Ectodermal cell (in vitro differentiated cells): ENCODE results near the gene SLC39A8.

ENCODE experiments used
- H3K27ac ChIP-seq: 2 replicates; pipeline ENCODE4 v1.7.0; 2013; ENCODE audit warnings: mild to moderate bottlenecking, low read depth, low read length; ENCODE audit not compliant: insufficient read depth, poor library complexity, severe bottlenecking
- H3K27me3 ChIP-seq: 2 replicates; pipeline ENCODE4 v1.7.0; 2013; ENCODE audit warnings: mild to moderate bottlenecking, low read length; ENCODE audit not compliant: insufficient read depth, control insufficient read depth, poor library complexity, severe bottlenecking
- H3K36me3 ChIP-seq: one replicate; pipeline ENCODE4 v1.7.0; 2013; ENCODE audit warnings: low read length; ENCODE audit not compliant: control insufficient read depth, insufficient read depth
- H3K4me1 ChIP-seq: one replicate; pipeline ENCODE4 v1.7.0; 2013; ENCODE audit warnings: low read length; ENCODE audit not compliant: control insufficient read depth, insufficient read depth
- H3K4me3 ChIP-seq: 2 replicates; pipeline ENCODE4 v1.7.0; 2013; ENCODE audit warnings: low read depth, low read length, control low read depth; ENCODE audit not compliant: insufficient read depth
- H3K9me3 ChIP-seq: 2 replicates; pipeline ENCODE4 v1.7.0; 2013; ENCODE audit warnings: mild to moderate bottlenecking, low read length, moderate library complexity; ENCODE audit not compliant: control insufficient read depth
- WGBS, 2 experiments: methylation state at CpG; one replicate each; pipeline ENCODE4 v1.1.7; 2013; ENCODE audit warnings: missing lambda C conversion rate in 2 of 2; 5-methylcytosine and 5-hydroxymethylcytosine counted together

Gene SLC39A8

GRCh38 chr4:102341201-102341600 is 4.1 kb downstream of the SLC39A8 start:
- H3K4me3 ChIP-seq: no peak overlapping the region

DNA sequence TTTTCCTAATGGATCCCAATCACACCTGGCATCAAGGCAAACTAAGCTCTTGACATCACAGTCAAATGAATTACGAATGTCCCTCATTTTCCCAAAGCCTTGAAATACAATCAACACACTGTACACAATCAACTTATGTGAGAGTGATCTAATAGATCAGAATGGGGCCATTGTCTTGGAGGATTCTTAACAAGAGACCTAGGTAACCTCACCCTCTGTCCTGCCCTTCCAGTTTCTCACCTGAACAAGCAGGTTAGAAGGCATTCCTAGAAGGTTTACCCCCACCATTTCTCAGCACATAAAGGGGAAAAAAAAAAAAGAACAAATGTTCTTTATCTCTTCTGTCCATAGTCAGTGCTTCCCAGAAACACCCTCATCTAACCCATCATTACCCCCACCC is 6.3 kb downstream of the SLC39A8 start:
- Histone ChIP-seq H3K36me3 (no peaks in the 10 kb centered on the region), H3K27me3 (peaks cover 14% of the 10 kb centered on the region), H3K4me3 (no peak overlapping the region), H3K4me1 (peaks cover 5% of the 10 kb centered on the region), H3K9me3 (no peaks in the 10 kb centered on the region), H3K27ac (no peak overlapping the region)
- 86 to 100% methylated on average over 1 of the region's 1 CpG for WGBS, 2 experiments

More at GRCh38 chr4:102341201-102341600, 4.1 kb downstream of the SLC39A8 start:
- no peaks in the 10 kb centered on the region for H3K9me3 ChIP-seq
- H3K4me1 ChIP-seq: peaks cover 5% of the 10 kb centered on the region
- H3K27ac ChIP-seq: no peak overlapping the region
- peaks cover 23% of the 10 kb centered on the region for H3K27me3 ChIP-seq
- no peaks in the 10 kb centered on the region for H3K36me3 ChIP-seq

GRCh38 chr4:102338405-102338804 is 6.9 kb downstream of the SLC39A8 start:
- 93 to 95% methylated on average over 7 of the region's 8 CpGs for WGBS, 2 experiments
- Histone ChIP-seq H3K4me1 (no peaks in the 10 kb centered on the region), H3K36me3 (no peaks in the 10 kb centered on the region), H3K4me3 (no peak overlapping the region), H3K9me3 (no peaks in the 10 kb centered on the region), H3K27me3 (peaks cover 8% of the 10 kb centered on the region), H3K27ac (no peak overlapping the region)

- no peaks in the 10 kb centered on the region for H3K9me3 ChIP-seq
- 93 to 100% methylated on average over 1 to 2 of the region's 2 CpGs for WGBS, 2 experiments
- no peaks in the 10 kb centered on the region for H3K4me1 ChIP-seq
- no peaks in the 10 kb centered on the region for H3K27me3 ChIP-seq
- H3K36me3 ChIP-seq: no peaks in the 10 kb centered on the region
- H3K27ac ChIP-seq: no peak overlapping the region
- no peak overlapping the region for H3K4me3 ChIP-seq
Measured at GRCh38 chr4:102335616-102336015, 9.7 kb downstream of the SLC39A8 start.

- no peaks in the 10 kb centered on the region for H3K27me3 ChIP-seq
- H3K4me1 ChIP-seq: no peaks in the 10 kb centered on the region
- 100% methylated on average over 2 of the region's 2 CpGs for WGBS, 2 experiments
- H3K9me3 ChIP-seq: no peaks in the 10 kb centered on the region
- no peak overlapping the region for H3K27ac ChIP-seq
- no peaks in the 10 kb centered on the region for H3K36me3 ChIP-seq
- no peak overlapping the region for H3K4me3 ChIP-seq
Measured at GRCh38 chr4:102334624-102335023, 10.7 kb downstream of the SLC39A8 start.

DNA sequence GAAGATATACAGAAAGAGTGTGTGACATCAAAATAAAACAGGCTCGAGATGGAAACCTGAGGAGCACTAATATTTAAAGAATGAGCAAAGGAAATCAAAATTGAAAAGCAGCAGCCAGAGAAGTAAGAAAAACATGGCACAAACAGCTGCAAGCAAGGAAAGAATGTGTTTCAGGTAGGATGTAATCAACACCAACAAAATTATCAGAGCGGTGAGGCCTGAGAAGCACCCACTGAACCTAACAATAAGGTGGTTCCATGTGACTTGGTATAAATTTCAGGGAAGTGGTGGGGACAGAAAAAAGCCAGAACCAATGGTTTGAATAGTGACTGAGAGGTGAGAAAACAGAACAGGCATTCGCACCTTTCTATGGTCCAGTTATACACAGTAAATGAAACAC is 11.5 kb downstream of the SLC39A8 start:
- Histone ChIP-seq H3K4me3 (no peak overlapping the region), H3K36me3 (no peaks in the 10 kb centered on the region), H3K27me3 (no peaks in the 10 kb centered on the region), H3K9me3 (no peaks in the 10 kb centered on the region), H3K27ac (no peak overlapping the region), H3K4me1 (no peaks in the 10 kb centered on the region)
- 91 to 95% methylated on average over 3 of the region's 3 CpGs for WGBS, 2 experiments

DNA sequence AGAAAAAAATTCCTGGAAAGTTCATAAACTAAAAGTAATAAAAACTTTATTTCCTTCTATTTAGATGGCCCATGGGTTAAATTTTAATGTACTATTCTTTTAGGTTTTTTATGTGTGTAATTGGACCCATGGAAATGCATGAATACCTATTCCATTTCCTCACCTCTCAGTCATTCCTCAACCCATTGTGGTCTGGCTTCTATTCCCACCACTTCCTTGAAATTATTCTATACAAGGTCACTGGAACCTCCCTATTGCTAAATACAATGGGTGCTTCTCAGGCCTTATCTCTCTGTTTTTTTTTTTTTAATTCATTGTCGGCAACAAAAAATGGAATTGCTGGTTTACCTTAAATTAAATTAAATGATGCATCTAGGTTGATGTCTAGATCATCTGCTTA is 17.2 kb downstream of the SLC39A8 start:
- Histone ChIP-seq H3K27ac (no peak overlapping the region), H3K4me1 (no peaks in the 10 kb centered on the region), H3K9me3 (no peaks in the 10 kb centered on the region), H3K27me3 (no peaks in the 10 kb centered on the region), H3K36me3 (no peaks in the 10 kb centered on the region), H3K4me3 (no peak overlapping the region)
- WGBS, 2 experiments: 80 to 100% methylated on average over 1 of the region's 1 CpG

DNA sequence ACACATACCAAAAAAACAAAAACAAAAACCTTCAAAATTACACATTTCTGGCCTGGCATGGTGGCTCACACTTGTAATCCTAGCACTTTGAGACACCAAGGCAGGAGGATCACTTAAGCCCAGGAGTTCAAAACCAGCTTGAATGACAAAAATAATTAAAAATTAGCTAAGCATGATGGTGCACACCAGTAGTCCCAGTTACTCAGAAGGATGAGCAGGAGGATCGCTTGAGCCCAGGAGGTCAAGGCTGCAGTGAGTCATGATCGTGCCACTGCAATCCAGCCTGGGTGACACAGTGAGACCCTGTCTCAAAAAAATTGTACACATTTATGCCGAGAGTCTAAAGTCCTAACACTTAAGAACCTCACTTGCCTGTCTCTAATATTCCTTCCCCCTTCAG is 18.3 kb downstream of the SLC39A8 start:
- no peak overlapping the region for H3K27ac ChIP-seq
- no peaks in the 10 kb centered on the region for H3K27me3 ChIP-seq
- WGBS, 2 experiments: 93 to 94% methylated on average over 3 of the region's 3 CpGs
- H3K4me3 ChIP-seq: no peak overlapping the region
- H3K4me1 ChIP-seq: no peaks in the 10 kb centered on the region
- no peaks in the 10 kb centered on the region for H3K36me3 ChIP-seq
- H3K9me3 ChIP-seq: no peaks in the 10 kb centered on the region

DNA sequence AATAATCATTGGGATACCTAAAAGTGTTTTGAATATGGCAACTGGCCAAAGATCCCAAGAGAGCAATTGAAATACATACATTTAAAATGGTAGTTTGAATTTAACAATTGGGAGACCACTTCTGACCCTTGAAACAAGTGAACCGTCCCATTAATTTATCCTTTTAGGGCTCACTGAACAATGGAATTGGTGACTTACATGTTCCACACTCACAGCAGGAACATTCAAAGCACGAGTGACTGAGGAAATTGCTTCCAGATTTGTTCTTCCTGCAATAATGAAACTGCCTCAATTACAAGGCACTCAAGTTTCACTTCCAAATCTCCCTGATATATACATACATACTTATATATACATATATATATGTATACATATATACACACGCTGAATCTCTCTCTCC is 20.6 kb downstream of the SLC39A8 start:
- H3K27ac ChIP-seq: no peak overlapping the region
- H3K4me1 ChIP-seq: no peaks in the 10 kb centered on the region
- no peaks in the 10 kb centered on the region for H3K27me3 ChIP-seq
- no peak overlapping the region for H3K4me3 ChIP-seq
- WGBS, 2 experiments: 80 to 85% methylated on average over 2 to 3 of the region's 3 CpGs
- no peaks in the 10 kb centered on the region for H3K9me3 ChIP-seq
- H3K36me3 ChIP-seq: no peaks in the 10 kb centered on the region

- Histone ChIP-seq H3K4me3 (no peak overlapping the region), H3K4me1 (peaks cover 6% of the 10 kb centered on the region), H3K9me3 (no peaks in the 10 kb centered on the region), H3K27me3 (no peaks in the 10 kb centered on the region), H3K27ac (no peak overlapping the region), H3K36me3 (no peaks in the 10 kb centered on the region)
- WGBS, 2 experiments: 59 to 68% methylated on average over 2 of the region's 2 CpGs
Measured at GRCh38 chr4:102322736-102323135, 22.5 kb downstream of the SLC39A8 start.
